Chondrocyte (in vitro differentiated cells): ENCODE results near the gene AJAP1. TPM values are rescaled to one million over a fixed set of nuclear protein-coding genes. Genes with fewer than 3 reads are reported as not detected.

Source experiments
- DNase-seq: peaks from one replicate; pipeline ENCODE4 v3.0.0; 2021; ENCODE audit warnings: mixed read lengths, low spot score
- H3K27ac Mint-ChIP-seq: one replicate; pipeline ENCODE4 v1.8.0; 2021; ENCODE audit warnings: mild to moderate bottlenecking, moderate library complexity, mixed read lengths; ENCODE audit not compliant: unreplicated experiment
- H3K27me3 Mint-ChIP-seq: 2 replicates; pipeline ENCODE4 v1.8.0; 2021; ENCODE audit warnings: low read depth, mixed read lengths
- H3K36me3 Mint-ChIP-seq: 2 replicates; pipeline ENCODE4 v1.8.0; 2021; ENCODE audit warnings: low read depth, mixed read lengths
- H3K4me1 Mint-ChIP-seq: 2 replicates; pipeline ENCODE4 v1.8.0; 2021; ENCODE audit warnings: low read depth, mild to moderate bottlenecking, mixed read lengths
- H3K4me3 Mint-ChIP-seq: one replicate; pipeline ENCODE4 v1.8.0; 2021; ENCODE audit warnings: mild to moderate bottlenecking, moderate library complexity, mixed read lengths; ENCODE audit not compliant: unreplicated experiment
- H3K9me3 Mint-ChIP-seq: 2 replicates; pipeline ENCODE4 v1.8.0; 2021; ENCODE audit warnings: low read depth, mixed read lengths
- CTCF ChIP-seq: fragments of 200-600 bp; sonication (generic); IDR thresholded peaks from 2 replicates; pipeline ENCODE4 v1.5.0; 2021; ENCODE audit warnings: antibody characterized with exemption, mild to moderate bottlenecking, moderate library complexity
- total RNA-seq: library from RNA; stranded (reverse); gene quantifications from 3 replicates; pipeline ENCODE4 v1.2.1, GENCODE V29; 2021

The AJAP1 gene
- total RNA-seq, 1 donor from 2014 or later = not detected

GRCh38 chr1:4668743-4669700, 14.6 kb downstream of the AJAP1 start:
- Mint-ChIP-seq H3K36me3 (no peaks in the 10 kb centered on the region), H3K4me1 (no peaks in the 10 kb centered on the region), H3K27ac (no peak overlapping the region), H3K9me3 (peaks cover 3% of the 10 kb centered on the region), H3K27me3 (no peaks in the 10 kb centered on the region), H3K4me3 (no peak overlapping the region)
- no peak for TF ChIP-seq CTCF
- DNase-seq = no peak

- TF ChIP-seq CTCF = no peak
- DNase-seq = no peak
- Mint-ChIP-seq H3K27ac (no peak overlapping the region), H3K27me3 (no peaks in the 10 kb centered on the region), H3K4me3 (no peak overlapping the region), H3K9me3 (peaks cover 3% of the 10 kb centered on the region), H3K36me3 (no peaks in the 10 kb centered on the region), H3K4me1 (no peaks in the 10 kb centered on the region)
Measured at GRCh38 chr1:4670265-4670664, 15.9 kb downstream of the AJAP1 start.

- DNase-seq = no peak
- no peaks in the 10 kb centered on the region for H3K4me1 Mint-ChIP-seq
Measured at GRCh38 chr1:4671828-4672227, 17.4 kb downstream of the AJAP1 start.

GRCh38 chr1:4673494-4673893, 19.1 kb downstream of the AJAP1 start:
- Mint-ChIP-seq H3K27ac (no peak overlapping the region), H3K36me3 (no peaks in the 10 kb centered on the region), H3K4me3 (no peak overlapping the region), H3K4me1 (no peaks in the 10 kb centered on the region), H3K9me3 (peaks cover 15% of the 10 kb centered on the region), H3K27me3 (no peaks in the 10 kb centered on the region)
- no peak for DNase-seq
- no peak for TF ChIP-seq CTCF

More at GRCh38 chr1:4671828-4672227, 17.4 kb downstream of the AJAP1 start:
- no peak overlapping the region for H3K4me3 Mint-ChIP-seq
- no peak overlapping the region for H3K27ac Mint-ChIP-seq
- TF ChIP-seq CTCF = no peak
- H3K27me3 Mint-ChIP-seq = no peaks in the 10 kb centered on the region
- H3K9me3 Mint-ChIP-seq = peaks cover 3% of the 10 kb centered on the region
- H3K36me3 Mint-ChIP-seq = no peaks in the 10 kb centered on the region

GRCh38 chr1:4674117-4674516, 19.7 kb downstream of the AJAP1 start:
- Mint-ChIP-seq H3K4me3 (no peak overlapping the region), H3K27me3 (no peaks in the 10 kb centered on the region), H3K36me3 (no peaks in the 10 kb centered on the region), H3K4me1 (no peaks in the 10 kb centered on the region), H3K27ac (no peak overlapping the region), H3K9me3 (peaks cover 16% of the 10 kb centered on the region)
- DNase-seq = no peak
- no peak for TF ChIP-seq CTCF
